GM19372 (cell line): ENCODE results near the gene PRPF38B.
"Not testable (repeated sequence)": the region's sequence is repeated elsewhere in the genome, so short reads cannot be mapped to it uniquely, and the experiment has no call there.

Source experiments
- ATAC-seq: cut with Tn5 transposase; IDR thresholded peaks from one replicate; pipeline ENCODE4 v1.9.1; 2021; ENCODE audit warnings: mild to moderate bottlenecking, low read depth, moderate library complexity; ENCODE audit not compliant: unreplicated experiment

PRPF38B gene

GRCh38 chr1:108691942-108692723, at the start of gene PRPF38B:
Gene PRPF38B, plus strand, starts transcription at chr1:108692310. Its CDS starts 282 bp downstream, at chr1:108692592.
- peak; percentile 91 for ATAC-seq

- peak; percentile 61 for ATAC-seq
These were observed 48.4 kb upstream of the PRPF38B start for GRCh38 chr1:108643492-108644335.

- ATAC-seq: no peak
These were observed 47.1 kb upstream of the PRPF38B start for GRCh38 chr1:108644984-108645383.

GRCh38 chr1:108645564-108646184, 46.4 kb upstream of the PRPF38B start:
- no peak for ATAC-seq

- no peak for ATAC-seq
These were observed 45.9 kb upstream of the PRPF38B start for GRCh38 chr1:108646265-108646647.

GRCh38 chr1:108646648-108647269, 45.4 kb upstream of the PRPF38B start:
- ATAC-seq: no peak

GRCh38 chr1:108653431-108654105, 38.5 kb upstream of the PRPF38B start:
- no peak for ATAC-seq

- ATAC-seq: no peak
These were observed 34.6 kb upstream of the PRPF38B start for GRCh38 chr1:108657356-108658080.

- peak; percentile 86 for ATAC-seq
These were observed 31.0 kb upstream of the PRPF38B start, which contains the start of gene HENMT1 for GRCh38 chr1:108661030-108661609. Gene HENMT1, minus strand, starts transcription at chr1:108661093. Its CDS starts 1,209 bp downstream, at chr1:108659884.

GRCh38 chr1:108663074-108663473, 29.0 kb upstream of the PRPF38B start:
- no peak for ATAC-seq

- ATAC-seq: no peak
These were observed 27.6 kb upstream of the PRPF38B start for GRCh38 chr1:108664481-108664880.

GRCh38 chr1:108665067-108665466, 27.0 kb upstream of the PRPF38B start:
- ATAC-seq: no peak

- ATAC-seq: no peak
These were observed 26.3 kb upstream of the PRPF38B start for GRCh38 chr1:108665771-108666170.

GRCh38 chr1:108667422-108667821, 24.7 kb upstream of the PRPF38B start:
- not testable (repeated sequence) for ATAC-seq

- ATAC-seq: no peak
These were observed 23.3 kb upstream of the PRPF38B start for GRCh38 chr1:108668777-108669176.

- ATAC-seq: no peak
These were observed 22.4 kb upstream of the PRPF38B start for GRCh38 chr1:108669679-108670078.

- ATAC-seq: no peak
These were observed 21.9 kb upstream of the PRPF38B start for GRCh38 chr1:108670131-108670773.

GRCh38 chr1:108671143-108671542, 21.0 kb upstream of the PRPF38B start:
- no peak for ATAC-seq
